ENCODE measurements around the gene DIS3L2. TPM values are rescaled to one million over a fixed set of nuclear protein-coding genes. Genes with fewer than 3 reads are reported as not detected.

The DIS3L2 gene
- total and polyA plus RNA-seq, 2 experiments from 2014 or later: 15.2 to 25.3 TPM

DNA sequence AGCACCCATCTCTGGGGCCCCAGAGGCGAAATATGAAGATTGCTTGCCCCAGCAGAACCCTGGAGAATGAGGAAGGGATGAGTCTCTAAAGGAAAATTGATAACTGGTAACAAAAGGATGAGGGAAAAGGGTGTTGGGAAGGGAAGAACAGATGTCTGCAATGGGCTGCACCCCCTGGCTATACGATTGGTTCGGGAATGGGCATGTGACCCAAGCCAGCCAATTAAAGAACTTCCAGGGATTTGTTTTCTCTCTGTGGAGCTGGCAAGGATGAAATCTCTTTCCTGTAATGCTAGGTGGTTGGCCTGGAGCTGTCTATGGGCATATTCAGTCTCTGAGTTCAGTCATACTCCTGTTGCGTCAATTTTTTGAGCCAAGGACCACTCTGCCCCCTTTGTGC is 22.5 kb upstream of the DIS3L2 start:
- Histone ChIP-seq H3K27me3 (ENCODE audit: insufficient read depth) (no peaks in the 10 kb centered on the region), H2AFZ (peak overlapping the region; percentile 63), H4K20me1 (replicated peaks; ENCODE audit: insufficient read depth) (no peaks in the 10 kb centered on the region), H3K4me2 (no peak overlapping the region), H3K36me3 (ENCODE audit: insufficient read depth) (no peaks in the 10 kb centered on the region), H3K4me3 (no peak overlapping the region), H3K27ac (ENCODE audit: low read depth) (no peak overlapping the region), H3F3A (replicated peaks; ENCODE audit: low read depth) (no peaks in the 10 kb centered on the region), H3K4me1 (ENCODE audit: insufficient read depth) (no peaks in the 10 kb centered on the region), H3K79me2 (replicated peaks; ENCODE audit: insufficient read depth) (no peaks in the 10 kb centered on the region), H3K9me2 (ENCODE audit: insufficient read depth) (peaks cover 4% of the 10 kb centered on the region; the same call in 1 of the 2 replicates)
- H3K27me3 Mint-ChIP-seq (ENCODE audit: insufficient read depth, low read depth, poor library complexity): peaks cover 5% of the 10 kb centered on the region
- H3K27ac Mint-ChIP-seq: no peak overlapping the region
- no peak for DNase-seq (ENCODE audit: low spot score)
- H3K36me3 Mint-ChIP-seq (ENCODE audit: low read depth): no peaks in the 10 kb centered on the region
- no peak for ATAC-seq
- H3K4me1 Mint-ChIP-seq: no peaks in the 10 kb centered on the region
- H3K4me3 Mint-ChIP-seq: no peak overlapping the region
- H3K9me3 Mint-ChIP-seq: no peaks in the 10 kb centered on the region
- TF ChIP-seq ZNF114 (CRISPR knock-in tag; IDR thresholded peaks at IDR 0.05): no peak
- TF ChIP-seq, protein P1, sequence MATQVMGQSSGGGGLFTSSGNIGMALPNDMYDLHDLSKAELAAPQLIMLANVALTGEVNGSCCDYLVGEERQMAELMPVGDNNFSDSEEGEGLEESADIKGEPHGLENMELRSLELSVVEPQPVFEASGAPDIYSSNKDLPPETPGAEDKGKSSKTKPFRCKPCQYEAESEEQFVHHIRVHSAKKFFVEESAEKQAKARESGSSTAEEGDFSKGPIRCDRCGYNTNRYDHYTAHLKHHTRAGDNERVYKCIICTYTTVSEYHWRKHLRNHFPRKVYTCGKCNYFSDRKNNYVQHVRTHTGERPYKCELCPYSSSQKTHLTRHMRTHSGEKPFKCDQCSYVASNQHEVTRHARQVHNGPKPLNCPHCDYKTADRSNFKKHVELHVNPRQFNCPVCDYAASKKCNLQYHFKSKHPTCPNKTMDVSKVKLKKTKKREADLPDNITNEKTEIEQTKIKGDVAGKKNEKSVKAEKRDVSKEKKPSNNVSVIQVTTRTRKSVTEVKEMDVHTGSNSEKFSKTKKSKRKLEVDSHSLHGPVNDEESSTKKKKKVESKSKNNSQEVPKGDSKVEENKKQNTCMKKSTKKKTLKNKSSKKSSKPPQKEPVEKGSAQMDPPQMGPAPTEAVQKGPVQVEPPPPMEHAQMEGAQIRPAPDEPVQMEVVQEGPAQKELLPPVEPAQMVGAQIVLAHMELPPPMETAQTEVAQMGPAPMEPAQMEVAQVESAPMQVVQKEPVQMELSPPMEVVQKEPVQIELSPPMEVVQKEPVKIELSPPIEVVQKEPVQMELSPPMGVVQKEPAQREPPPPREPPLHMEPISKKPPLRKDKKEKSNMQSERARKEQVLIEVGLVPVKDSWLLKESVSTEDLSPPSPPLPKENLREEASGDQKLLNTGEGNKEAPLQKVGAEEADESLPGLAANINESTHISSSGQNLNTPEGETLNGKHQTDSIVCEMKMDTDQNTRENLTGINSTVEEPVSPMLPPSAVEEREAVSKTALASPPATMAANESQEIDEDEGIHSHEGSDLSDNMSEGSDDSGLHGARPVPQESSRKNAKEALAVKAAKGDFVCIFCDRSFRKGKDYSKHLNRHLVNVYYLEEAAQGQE (IDR thresholded peaks at IDR 0.05; ENCODE audit: unreplicated experiment): no peak
- TF ChIP-seq POLR2AphosphoS5 (IDR thresholded peaks at IDR 0.05; ENCODE audit: low read depth): no peak
- TF ChIP-seq NANOG (IDR thresholded peaks at IDR 0.05; ENCODE audit: borderline replicate concordance): no peak
- TF ChIP-seq, protein P2, sequence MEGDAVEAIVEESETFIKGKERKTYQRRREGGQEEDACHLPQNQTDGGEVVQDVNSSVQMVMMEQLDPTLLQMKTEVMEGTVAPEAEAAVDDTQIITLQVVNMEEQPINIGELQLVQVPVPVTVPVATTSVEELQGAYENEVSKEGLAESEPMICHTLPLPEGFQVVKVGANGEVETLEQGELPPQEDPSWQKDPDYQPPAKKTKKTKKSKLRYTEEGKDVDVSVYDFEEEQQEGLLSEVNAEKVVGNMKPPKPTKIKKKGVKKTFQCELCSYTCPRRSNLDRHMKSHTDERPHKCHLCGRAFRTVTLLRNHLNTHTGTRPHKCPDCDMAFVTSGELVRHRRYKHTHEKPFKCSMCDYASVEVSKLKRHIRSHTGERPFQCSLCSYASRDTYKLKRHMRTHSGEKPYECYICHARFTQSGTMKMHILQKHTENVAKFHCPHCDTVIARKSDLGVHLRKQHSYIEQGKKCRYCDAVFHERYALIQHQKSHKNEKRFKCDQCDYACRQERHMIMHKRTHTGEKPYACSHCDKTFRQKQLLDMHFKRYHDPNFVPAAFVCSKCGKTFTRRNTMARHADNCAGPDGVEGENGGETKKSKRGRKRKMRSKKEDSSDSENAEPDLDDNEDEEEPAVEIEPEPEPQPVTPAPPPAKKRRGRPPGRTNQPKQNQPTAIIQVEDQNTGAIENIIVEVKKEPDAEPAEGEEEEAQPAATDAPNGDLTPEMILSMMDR (conservative IDR thresholded peaks at IDR 0.05; ENCODE audit: low read depth in 2 of 2): no peak
- TF ChIP-seq JUNB (IDR thresholded peaks at IDR 0.05; ENCODE audit: unreplicated experiment): no peak
- TF ChIP-seq, protein P3, sequence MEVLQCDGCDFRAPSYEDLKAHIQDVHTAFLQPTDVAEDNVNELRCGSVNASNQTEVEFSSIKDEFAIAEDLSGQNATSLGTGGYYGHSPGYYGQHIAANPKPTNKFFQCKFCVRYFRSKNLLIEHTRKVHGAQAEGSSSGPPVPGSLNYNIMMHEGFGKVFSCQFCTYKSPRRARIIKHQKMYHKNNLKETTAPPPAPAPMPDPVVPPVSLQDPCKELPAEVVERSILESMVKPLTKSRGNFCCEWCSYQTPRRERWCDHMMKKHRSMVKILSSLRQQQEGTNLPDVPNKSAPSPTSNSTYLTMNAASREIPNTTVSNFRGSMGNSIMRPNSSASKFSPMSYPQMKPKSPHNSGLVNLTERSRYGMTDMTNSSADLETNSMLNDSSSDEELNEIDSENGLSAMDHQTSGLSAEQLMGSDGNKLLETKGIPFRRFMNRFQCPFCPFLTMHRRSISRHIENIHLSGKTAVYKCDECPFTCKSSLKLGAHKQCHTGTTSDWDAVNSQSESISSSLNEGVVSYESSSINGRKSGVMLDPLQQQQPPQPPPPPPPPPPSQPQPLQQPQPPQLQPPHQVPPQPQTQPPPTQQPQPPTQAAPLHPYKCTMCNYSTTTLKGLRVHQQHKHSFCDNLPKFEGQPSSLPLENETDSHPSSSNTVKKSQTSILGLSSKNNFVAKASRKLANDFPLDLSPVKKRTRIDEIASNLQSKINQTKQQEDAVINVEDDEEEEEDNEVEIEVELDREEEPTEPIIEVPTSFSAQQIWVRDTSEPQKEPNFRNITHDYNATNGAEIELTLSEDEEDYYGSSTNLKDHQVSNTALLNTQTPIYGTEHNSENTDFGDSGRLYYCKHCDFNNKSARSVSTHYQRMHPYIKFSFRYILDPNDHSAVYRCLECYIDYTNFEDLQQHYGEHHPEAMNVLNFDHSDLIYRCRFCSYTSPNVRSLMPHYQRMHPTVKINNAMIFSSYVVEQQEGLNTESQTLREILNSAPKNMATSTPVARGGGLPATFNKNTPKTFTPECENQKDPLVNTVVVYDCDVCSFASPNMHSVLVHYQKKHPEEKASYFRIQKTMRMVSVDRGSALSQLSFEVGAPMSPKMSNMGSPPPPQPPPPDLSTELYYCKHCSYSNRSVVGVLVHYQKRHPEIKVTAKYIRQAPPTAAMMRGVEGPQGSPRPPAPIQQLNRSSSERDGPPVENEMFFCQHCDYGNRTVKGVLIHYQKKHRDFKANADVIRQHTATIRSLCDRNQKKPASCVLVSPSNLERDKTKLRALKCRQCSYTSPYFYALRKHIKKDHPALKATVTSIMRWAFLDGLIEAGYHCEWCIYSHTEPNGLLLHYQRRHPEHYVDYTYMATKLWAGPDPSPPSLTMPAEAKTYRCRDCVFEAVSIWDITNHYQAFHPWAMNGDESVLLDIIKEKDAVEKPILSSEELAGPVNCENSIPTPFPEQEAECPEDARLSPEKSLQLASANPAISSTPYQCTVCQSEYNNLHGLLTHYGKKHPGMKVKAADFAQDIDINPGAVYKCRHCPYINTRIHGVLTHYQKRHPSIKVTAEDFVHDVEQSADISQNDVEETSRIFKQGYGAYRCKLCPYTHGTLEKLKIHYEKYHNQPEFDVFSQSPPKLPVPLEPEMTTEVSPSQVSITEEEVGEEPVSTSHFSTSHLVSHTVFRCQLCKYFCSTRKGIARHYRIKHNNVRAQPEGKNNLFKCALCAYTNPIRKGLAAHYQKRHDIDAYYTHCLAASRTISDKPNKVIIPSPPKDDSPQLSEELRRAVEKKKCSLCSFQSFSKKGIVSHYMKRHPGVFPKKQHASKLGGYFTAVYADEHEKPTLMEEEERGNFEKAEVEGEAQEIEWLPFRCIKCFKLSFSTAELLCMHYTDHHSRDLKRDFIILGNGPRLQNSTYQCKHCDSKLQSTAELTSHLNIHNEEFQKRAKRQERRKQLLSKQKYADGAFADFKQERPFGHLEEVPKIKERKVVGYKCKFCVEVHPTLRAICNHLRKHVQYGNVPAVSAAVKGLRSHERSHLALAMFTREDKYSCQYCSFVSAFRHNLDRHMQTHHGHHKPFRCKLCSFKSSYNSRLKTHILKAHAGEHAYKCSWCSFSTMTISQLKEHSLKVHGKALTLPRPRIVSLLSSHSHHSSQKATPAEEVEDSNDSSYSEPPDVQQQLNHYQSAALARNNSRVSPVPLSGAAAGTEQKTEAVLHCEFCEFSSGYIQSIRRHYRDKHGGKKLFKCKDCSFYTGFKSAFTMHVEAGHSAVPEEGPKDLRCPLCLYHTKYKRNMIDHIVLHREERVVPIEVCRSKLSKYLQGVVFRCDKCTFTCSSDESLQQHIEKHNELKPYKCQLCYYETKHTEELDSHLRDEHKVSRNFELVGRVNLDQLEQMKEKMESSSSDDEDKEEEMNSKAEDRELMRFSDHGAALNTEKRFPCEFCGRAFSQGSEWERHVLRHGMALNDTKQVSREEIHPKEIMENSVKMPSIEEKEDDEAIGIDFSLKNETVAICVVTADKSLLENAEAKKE (CRISPR knock-in tag; IDR thresholded peaks at IDR 0.05): no peak
- no peak for TF ChIP-seq CREB1 (CRISPR knock-in tag; IDR thresholded peaks at IDR 0.05; ENCODE audit: low read depth)
- TF ChIP-seq, protein P4, sequence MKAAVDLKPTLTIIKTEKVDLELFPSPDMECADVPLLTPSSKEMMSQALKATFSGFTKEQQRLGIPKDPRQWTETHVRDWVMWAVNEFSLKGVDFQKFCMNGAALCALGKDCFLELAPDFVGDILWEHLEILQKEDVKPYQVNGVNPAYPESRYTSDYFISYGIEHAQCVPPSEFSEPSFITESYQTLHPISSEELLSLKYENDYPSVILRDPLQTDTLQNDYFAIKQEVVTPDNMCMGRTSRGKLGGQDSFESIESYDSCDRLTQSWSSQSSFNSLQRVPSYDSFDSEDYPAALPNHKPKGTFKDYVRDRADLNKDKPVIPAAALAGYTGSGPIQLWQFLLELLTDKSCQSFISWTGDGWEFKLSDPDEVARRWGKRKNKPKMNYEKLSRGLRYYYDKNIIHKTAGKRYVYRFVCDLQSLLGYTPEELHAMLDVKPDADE (IDR thresholded peaks at IDR 0.05): no peak
- TF ChIP-seq STAT1 (IDR thresholded peaks at IDR 0.05; ENCODE audit: unreplicated experiment): no peak
- no peak for TF ChIP-seq EZH2phosphoT487 (IDR thresholded peaks at IDR 0.05; ENCODE audit: unreplicated experiment)
- TF ChIP-seq EZH2 (IDR thresholded peaks at IDR 0.05; ENCODE audit: low read depth, unreplicated experiment): no peak
- TF ChIP-seq ZNF331 (CRISPR knock-in tag; IDR thresholded peaks at IDR 0.05; ENCODE audit: low read depth): no peak
